Activated naive CD8-positive, alpha-beta T cell treated with anti-CD3 and anti-CD28 coated beads for 36 hours (primary cell): Measurements from ENCODE around the gene ZBTB7A. TPM values are rescaled to one million over a fixed set of nuclear protein-coding genes. Genes with fewer than 3 reads are reported as not detected.

ENCODE experiments used
- DNase-seq: peaks from one replicate; pipeline ENCODE4 v3.0.0; 2021
- H3K27ac Mint-ChIP-seq: one replicate; pipeline ENCODE4 v1.8.0; 2022; ENCODE audit warnings: mild to moderate bottlenecking, moderate library complexity, mixed read lengths
- H3K27me3 Mint-ChIP-seq: one replicate; pipeline ENCODE4 v1.8.0; 2022; ENCODE audit warnings: mild to moderate bottlenecking, mixed read lengths
- H3K36me3 Mint-ChIP-seq: one replicate; pipeline ENCODE4 v1.8.0; 2021; ENCODE audit warnings: mild to moderate bottlenecking, mixed read lengths
- H3K4me1 Mint-ChIP-seq: one replicate; pipeline ENCODE4 v1.8.0; 2021; ENCODE audit warnings: mixed read lengths
- H3K4me3 Mint-ChIP-seq: one replicate; pipeline ENCODE4 v1.8.0; 2022; ENCODE audit warnings: mild to moderate bottlenecking, moderate library complexity, mixed read lengths
- H3K9me3 Mint-ChIP-seq: one replicate; pipeline ENCODE4 v1.8.0; 2022; ENCODE audit warnings: mixed read lengths
- total RNA-seq, 2 experiments: library from RNA; stranded (reverse); gene quantifications; one replicate each; pipeline ENCODE4 v1.2.3, GENCODE V29; 2021

Gene ZBTB7A
- total RNA-seq, 2 experiments from 2014 or later, result 34.9 to 35.9 TPM

- peaks cover 32% of the 10 kb centered on the region for H3K4me1 Mint-ChIP-seq
- peaks cover 1% of the 10 kb centered on the region for H3K36me3 Mint-ChIP-seq
- H3K27me3 Mint-ChIP-seq, result no peaks in the 10 kb centered on the region
- peak; percentile 60 for DNase-seq
- no peaks in the 10 kb centered on the region for H3K9me3 Mint-ChIP-seq
- H3K27ac Mint-ChIP-seq, result peak overlapping the region; percentile 76
- H3K4me3 Mint-ChIP-seq, result peak overlapping the region; percentile 55
Measured at GRCh38 chr19:4083677-4084546, 17.2 kb upstream of the ZBTB7A start.

GRCh38 chr19:4082172-4082571, 15.5 kb upstream of the ZBTB7A start:
- Mint-ChIP-seq H3K9me3 (no peaks in the 10 kb centered on the region), H3K27me3 (no peaks in the 10 kb centered on the region), H3K4me3 (no peak overlapping the region), H3K4me1 (peaks cover 31% of the 10 kb centered on the region), H3K36me3 (peaks cover 1% of the 10 kb centered on the region), H3K27ac (no peak overlapping the region)
- no peak for DNase-seq

- peaks cover 32% of the 10 kb centered on the region for H3K4me1 Mint-ChIP-seq
- no peaks in the 10 kb centered on the region for H3K9me3 Mint-ChIP-seq
- DNase-seq, result no peak
- H3K36me3 Mint-ChIP-seq, result peaks cover 1% of the 10 kb centered on the region
- H3K4me3 Mint-ChIP-seq, result no peak overlapping the region
- H3K27ac Mint-ChIP-seq, result no peak overlapping the region
- H3K27me3 Mint-ChIP-seq, result no peaks in the 10 kb centered on the region
Measured at GRCh38 chr19:4081441-4082129, 14.9 kb upstream of the ZBTB7A start.

- Mint-ChIP-seq H3K27me3 (no peaks in the 10 kb centered on the region), H3K9me3 (no peaks in the 10 kb centered on the region), H3K27ac (no peak overlapping the region), H3K4me3 (no peak overlapping the region), H3K4me1 (peaks cover 28% of the 10 kb centered on the region), H3K36me3 (peaks cover 1% of the 10 kb centered on the region)
- no peak for DNase-seq
Measured at GRCh38 chr19:4080473-4080872, 13.8 kb upstream of the ZBTB7A start.

GRCh38 chr19:4077800-4078684, 11.3 kb upstream of the ZBTB7A start:
- H3K9me3 Mint-ChIP-seq, result no peaks in the 10 kb centered on the region
- peak; percentile 71 for DNase-seq
- peaks cover 27% of the 10 kb centered on the region for H3K4me1 Mint-ChIP-seq
- H3K27ac Mint-ChIP-seq, result peak overlapping the region; percentile 78
- H3K36me3 Mint-ChIP-seq, result no peaks in the 10 kb centered on the region
- no peaks in the 10 kb centered on the region for H3K27me3 Mint-ChIP-seq
- peak overlapping the region; percentile 65 for H3K4me3 Mint-ChIP-seq

- peak overlapping the region; percentile 34 for H3K4me3 Mint-ChIP-seq
- peaks cover 27% of the 10 kb centered on the region for H3K4me1 Mint-ChIP-seq
- H3K27me3 Mint-ChIP-seq, result no peaks in the 10 kb centered on the region
- H3K27ac Mint-ChIP-seq, result peak overlapping the region; percentile 77
- no peak for DNase-seq
- no peaks in the 10 kb centered on the region for H3K36me3 Mint-ChIP-seq
- no peaks in the 10 kb centered on the region for H3K9me3 Mint-ChIP-seq
Measured at GRCh38 chr19:4077007-4077374, 10.3 kb upstream of the ZBTB7A start.

GRCh38 chr19:4075373-4075772, 8.7 kb upstream of the ZBTB7A start:
- H3K4me1 Mint-ChIP-seq, result peaks cover 27% of the 10 kb centered on the region
- no peaks in the 10 kb centered on the region for H3K36me3 Mint-ChIP-seq
- no peaks in the 10 kb centered on the region for H3K27me3 Mint-ChIP-seq
- no peak overlapping the region for H3K4me3 Mint-ChIP-seq
- peak overlapping the region; percentile 74 for H3K27ac Mint-ChIP-seq
- H3K9me3 Mint-ChIP-seq, result no peaks in the 10 kb centered on the region
- DNase-seq, result peak; percentile 43

GRCh38 chr19:4071610-4072009, 4.9 kb upstream of the ZBTB7A start:
- Mint-ChIP-seq H3K27ac (no peak overlapping the region), H3K4me3 (no peak overlapping the region), H3K4me1 (peaks cover 29% of the 10 kb centered on the region), H3K36me3 (no peaks in the 10 kb centered on the region), H3K27me3 (no peaks in the 10 kb centered on the region), H3K9me3 (no peaks in the 10 kb centered on the region)
- no peak for DNase-seq

- peak overlapping the region; percentile 77 for H3K4me3 Mint-ChIP-seq
- DNase-seq, result peak; percentile 58
Measured at GRCh38 chr19:4069331-4069959, 2.7 kb upstream of the ZBTB7A start.

GRCh38 chr19:4068047-4068966, 1.6 kb upstream of the ZBTB7A start:
- H3K36me3 Mint-ChIP-seq, result peaks cover 7% of the 10 kb centered on the region
- H3K4me3 Mint-ChIP-seq, result peak overlapping the region; percentile 77
- no peaks in the 10 kb centered on the region for H3K27me3 Mint-ChIP-seq
- peak overlapping the region; percentile 76 for H3K27ac Mint-ChIP-seq
- H3K4me1 Mint-ChIP-seq, result peaks cover 21% of the 10 kb centered on the region
- no peaks in the 10 kb centered on the region for H3K9me3 Mint-ChIP-seq
- DNase-seq, result no peak

More at GRCh38 chr19:4069331-4069959, 2.7 kb upstream of the ZBTB7A start:
- peak overlapping the region; percentile 68 for H3K27ac Mint-ChIP-seq
- H3K27me3 Mint-ChIP-seq, result no peaks in the 10 kb centered on the region
- H3K36me3 Mint-ChIP-seq, result no peaks in the 10 kb centered on the region
- no peaks in the 10 kb centered on the region for H3K9me3 Mint-ChIP-seq
- H3K4me1 Mint-ChIP-seq, result peaks cover 21% of the 10 kb centered on the region

- H3K27me3 Mint-ChIP-seq, result no peaks in the 10 kb centered on the region
- no peak for DNase-seq
- H3K9me3 Mint-ChIP-seq, result no peaks in the 10 kb centered on the region
- peaks cover 24% of the 10 kb centered on the region for H3K4me1 Mint-ChIP-seq
- peaks cover 9% of the 10 kb centered on the region for H3K36me3 Mint-ChIP-seq
- peak overlapping the region; percentile 76 for H3K27ac Mint-ChIP-seq
- H3K4me3 Mint-ChIP-seq, result peak overlapping the region; percentile 77
Measured at GRCh38 chr19:4067396-4068046, 822 bp upstream of the ZBTB7A start.

GRCh38 chr19:4066176-4066606, 508 bp downstream of the ZBTB7A start:
- Mint-ChIP-seq H3K27me3 (no peaks in the 10 kb centered on the region), H3K4me3 (peak overlapping the region; percentile 64), H3K4me1 (peaks cover 26% of the 10 kb centered on the region), H3K36me3 (peaks cover 9% of the 10 kb centered on the region), H3K9me3 (no peaks in the 10 kb centered on the region), H3K27ac (no peak overlapping the region)
- DNase-seq, result peak; percentile 62

- H3K9me3 Mint-ChIP-seq, result no peaks in the 10 kb centered on the region
- H3K27me3 Mint-ChIP-seq, result no peaks in the 10 kb centered on the region
- peak overlapping the region; percentile 64 for H3K4me3 Mint-ChIP-seq
- H3K36me3 Mint-ChIP-seq, result peaks cover 9% of the 10 kb centered on the region
- peaks cover 30% of the 10 kb centered on the region for H3K4me1 Mint-ChIP-seq
- peak; percentile 100 for DNase-seq
- H3K27ac Mint-ChIP-seq, result no peak overlapping the region
Measured at GRCh38 chr19:4065430-4066175, 1.1 kb downstream of the ZBTB7A start.
